GM23338 (cell line): ENCODE measurements around the gene SACM1L.

Source experiments
- CREB1 ChIP-seq: fragments of 250-450 bp; sonication (Bioruptor Pico); IDR thresholded peaks from 2 replicates; pipeline ENCODE4 v1.5.0; 2020; ENCODE audit warnings: low read depth, mild to moderate bottlenecking, moderate library complexity
- CTCF ChIP-seq, 2 experiments: fragments of 200-600 bp in 1 of 2; sonication (generic) in 1 of 2; conservative IDR thresholded peaks; 2 replicates each; pipeline versions ENCODE4 v1.5.1 to v1.6.1; 2016 to 2017; ENCODE audit warnings: antibody characterized with exemption in 2 of 2, low read depth in 2 of 2, mild to moderate bottlenecking in 2 of 2, moderate library complexity in 1 of 2
- ETS1 ChIP-seq: IDR thresholded peaks from 2 replicates; pipeline ENCODE4 v1.6.1; 2016; ENCODE audit warnings: antibody characterized with exemption
- EZH2 ChIP-seq: fragments of 200-600 bp; sonication (generic); IDR thresholded peaks from one replicate; pipeline ENCODE4 v1.8.0; 2017; ENCODE audit warnings: antibody characterized with exemption, mild to moderate bottlenecking, low read depth; ENCODE audit not compliant: unreplicated experiment
- EZH2phosphoT487 ChIP-seq: fragments of 200-600 bp; sonication (generic); IDR thresholded peaks from one replicate; pipeline ENCODE4 v1.8.1; 2018; ENCODE audit warnings: antibody characterized with exemption; ENCODE audit not compliant: unreplicated experiment
- JUNB ChIP-seq: IDR thresholded peaks from one replicate; pipeline ENCODE4 v1.6.1; 2016; ENCODE audit warnings: antibody characterized with exemption; ENCODE audit not compliant: unreplicated experiment
- NANOG ChIP-seq: IDR thresholded peaks from 2 replicates; pipeline ENCODE4 v1.6.1; 2016; ENCODE audit warnings: antibody characterized with exemption, borderline replicate concordance
- POLR2AphosphoS5 ChIP-seq: IDR thresholded peaks from 2 replicates; pipeline ENCODE4 v1.6.1; 2016; ENCODE audit warnings: antibody characterized with exemption, low read depth
- REST ChIP-seq: IDR thresholded peaks from one replicate; pipeline ENCODE4 v1.6.1; 2018; ENCODE audit warnings: antibody characterized with exemption; ENCODE audit not compliant: unreplicated experiment
- STAT1 ChIP-seq: IDR thresholded peaks from one replicate; pipeline ENCODE4 v1.6.1; 2016; ENCODE audit warnings: antibody characterized with exemption; ENCODE audit not compliant: unreplicated experiment
- ZNF114 ChIP-seq: fragments of 250-450 bp; sonication (Bioruptor Pico); IDR thresholded peaks from 2 replicates; pipeline ENCODE4 v1.5.0; 2020; ENCODE audit warnings: mild to moderate bottlenecking, moderate library complexity
- ZNF331 ChIP-seq: fragments of 250-450 bp; sonication (Bioruptor Pico); IDR thresholded peaks from 2 replicates; pipeline ENCODE4 v1.5.0; 2020; ENCODE audit warnings: low read depth, mild to moderate bottlenecking, moderate library complexity
- ZNF462 ChIP-seq: fragments of 250-450 bp; sonication (Bioruptor Pico); IDR thresholded peaks from 2 replicates; pipeline ENCODE4 v1.5.0; 2020; ENCODE audit warnings: mild to moderate bottlenecking, moderate library complexity

GRCh38 chr3:45688882-45689786, at the start of gene SACM1L:
- TF ChIP-seq JUNB: peak; percentile 1
- no peak for TF ChIP-seq CTCF (conservative IDR thresholded peaks at IDR 0.05; ENCODE audit: low read depth in 2 of 2)
- TF ChIP-seq REST: no peak
- no peak for TF ChIP-seq EZH2
- peak; percentile 89 for TF ChIP-seq POLR2AphosphoS5
- no peak for TF ChIP-seq ZNF462
- TF ChIP-seq EZH2phosphoT487: no peak
- TF ChIP-seq ZNF331 (CRISPR knock-in tag): no peak
- TF ChIP-seq CREB1 (CRISPR knock-in tag): peak; percentile 92
- no peak for TF ChIP-seq STAT1
- no peak for TF ChIP-seq NANOG
- no peak for TF ChIP-seq ZNF114 (CRISPR knock-in tag)
- TF ChIP-seq ETS1: peak; percentile 56
